HG03066 (cell line): ENCODE data around the gene SP5.
"Not testable (repeated sequence)": the region's sequence is repeated elsewhere in the genome, so short reads cannot be mapped to it uniquely, and the experiment has no call there.

Source experiments
- ATAC-seq: cut with Tn5 transposase; IDR thresholded peaks from one replicate; pipeline ENCODE4 v1.9.1; 2021; ENCODE audit warnings: low read depth; ENCODE audit not compliant: unreplicated experiment

Gene SP5

GRCh38 chr2:170737406-170737805, 22.3 kb downstream of the SP5 start:
- no peak for ATAC-seq

GRCh38 chr2:170737821-170738220, 22.7 kb downstream of the SP5 start:
- no peak for ATAC-seq

- no peak for ATAC-seq
Observed at GRCh38 chr2:170739048-170739447, 23.9 kb downstream of the SP5 start.

GRCh38 chr2:170739507-170740046, 24.4 kb downstream of the SP5 start:
- ATAC-seq: no peak

- no peak for ATAC-seq
Observed at GRCh38 chr2:170740660-170741059, 25.5 kb downstream of the SP5 start.

- no peak for ATAC-seq
Observed at GRCh38 chr2:170742000-170742399, 26.9 kb downstream of the SP5 start.

GRCh38 chr2:170742896-170743529, 27.9 kb downstream of the SP5 start:
- ATAC-seq: no peak

- ATAC-seq: no peak
Observed at GRCh38 chr2:170743530-170744239, 28.5 kb downstream of the SP5 start.

GRCh38 chr2:170744248-170745002, 29.3 kb downstream of the SP5 start:
- no peak for ATAC-seq

GRCh38 chr2:170745305-170745704, 30.2 kb downstream of the SP5 start:
- ATAC-seq: no peak

- ATAC-seq: no peak
Observed at GRCh38 chr2:170747921-170748320, 32.8 kb downstream of the SP5 start.

- ATAC-seq: not testable (repeated sequence)
Observed at GRCh38 chr2:170751555-170751954, 36.4 kb downstream of the SP5 start.

GRCh38 chr2:170761572-170761971, 46.4 kb downstream of the SP5 start:
- ATAC-seq: no peak

GRCh38 chr2:170762760-170763159, 47.6 kb downstream of the SP5 start:
- no peak for ATAC-seq

- ATAC-seq: no peak
Observed at GRCh38 chr2:170763232-170763631, 48.1 kb downstream of the SP5 start.

GRCh38 chr2:170764880-170765261, 49.7 kb downstream of the SP5 start:
- no peak for ATAC-seq

GRCh38 chr2:170766693-170767092, 51.6 kb downstream of the SP5 start:
- no peak for ATAC-seq
